OCI-LY7 (cell line): ENCODE results near the gene MMP20. TPM values are rescaled to one million over a fixed set of nuclear protein-coding genes. Genes with fewer than 3 reads are reported as not detected.

Experiments
- BruUV-seq: library from RNA; stranded (reverse); fragments of 400-500 nt; replicated peaks from 2 replicates; lab custom pipeline; 2021; lab: Mats Ljungman, UMichigan
- CTCF ChIA-PET: fragments of 300-600 bp; sonication (Branson Sonifier 250); formaldehyde crosslinking; loops from one replicate; lab custom pipeline; 2022; ENCODE audit warnings: antibody characterized with exemption; ENCODE audit not compliant: unreplicated experiment; lab: Charles Lee
- POLR2A ChIA-PET: fragments of 300-600 bp; sonication (Branson Sonifier 250); formaldehyde crosslinking; loops from one replicate; lab custom pipeline; 2022; ENCODE audit warnings: antibody characterized with exemption; lab: Charles Lee
- DNase-seq: peaks from one replicate; pipeline ENCODE4 v3.0.0-alpha.2; 2015; ENCODE audit warnings: low spot score
- H2AFZ ChIP-seq: fragments of 200-600 bp; sonication (generic), shearing (Covaris generic); 2 replicates; pipeline ENCODE4 v1.6.1; 2014; ENCODE audit warnings: mild to moderate bottlenecking, antibody characterized with exemption, low read length, moderate library complexity
- H3K27ac ChIP-seq: fragments of 200-600 bp; sonication (generic); 2 replicates; pipeline ENCODE4 v1.5.1; 2014; ENCODE audit warnings: mixed run types, low read depth, mild to moderate bottlenecking, moderate library complexity, low read length, inconsistent platforms; ENCODE audit not compliant: poor library complexity, severe bottlenecking
- H3K36me3 ChIP-seq: fragments of 200-600 bp; sonication (generic); 2 replicates; pipeline ENCODE4 v1.6.1; 2014; ENCODE audit warnings: mild to moderate bottlenecking, antibody characterized with exemption, low read length, moderate library complexity, mixed read lengths; ENCODE audit not compliant: insufficient read depth
- H3K4me1 ChIP-seq: fragments of 200-600 bp; sonication (generic); 2 replicates; pipeline ENCODE4 v1.5.1; 2014; ENCODE audit warnings: mild to moderate bottlenecking, low read length; ENCODE audit not compliant: insufficient read depth, poor library complexity, severe bottlenecking
- H3K4me2 ChIP-seq: fragments of 200-600 bp; sonication (generic); 2 replicates; pipeline ENCODE4 v1.6.1; 2014; ENCODE audit warnings: mild to moderate bottlenecking, low read length
- H3K4me3 ChIP-seq: fragments of 200-600 bp; sonication (generic); 2 replicates; pipeline ENCODE4 v1.5.1; 2014; ENCODE audit warnings: mild to moderate bottlenecking, low read depth, low read length; ENCODE audit not compliant: poor library complexity, severe bottlenecking
- H3K79me2 ChIP-seq: fragments of 200-600 bp; sonication (generic); 2 replicates; pipeline ENCODE4 v1.6.1; 2016; ENCODE audit warnings: low read depth, mild to moderate bottlenecking, low read length, moderate library complexity, mixed read lengths; ENCODE audit not compliant: insufficient read depth
- H3K9me2 ChIP-seq: fragments of 200-600 bp; sonication (generic); 2 replicates; pipeline ENCODE4 v1.6.1; 2016; ENCODE audit warnings: mild to moderate bottlenecking, low read length, mixed read lengths; ENCODE audit not compliant: insufficient read depth
- H3K9me3 ChIP-seq: fragments of 200-600 bp; sonication (generic); 2 replicates; pipeline ENCODE4 v1.6.1; 2014; ENCODE audit warnings: mild to moderate bottlenecking, mixed run types, low read length, mixed read lengths
- H4K20me1 ChIP-seq: fragments of 200-600 bp; sonication (generic); 2 replicates; pipeline ENCODE4 v1.6.1; 2014; ENCODE audit warnings: mild to moderate bottlenecking, antibody characterized with exemption, low read length, moderate library complexity, mixed read lengths; ENCODE audit not compliant: insufficient read depth
- CTCF ChIP-seq: fragments of 200-600 bp; sonication (generic); conservative IDR thresholded peaks from 2 replicates; pipeline ENCODE4 v1.5.1; 2014; ENCODE audit warnings: mild to moderate bottlenecking, antibody characterized with exemption, low read length, moderate library complexity, mixed read lengths
- EZH2phosphoT487 ChIP-seq: fragments of 200-600 bp; sonication (generic); IDR thresholded peaks from 2 replicates; pipeline ENCODE4 v1.6.1; 2018; ENCODE audit warnings: low read depth, borderline replicate concordance, mild to moderate bottlenecking, mixed run types, antibody characterized with exemption, low read length, moderate library complexity, mixed read lengths
- intact Hi-C: fragments of 100-400 bp; cut with micrococcal nuclease; formaldehyde crosslinking; loops from one replicate; pipeline ENCODE4 v1.10.0; 2022; ENCODE audit not compliant: unreplicated experiment
- total RNA-seq, 2 experiments: library from RNA; depleted of rRNA in 1 of 2; stranded (reverse); fragments of >200 nt in 1 of 2; shearing (Covaris generic) in 1 of 2; gene quantifications; 2 replicates each; pipeline ENCODE4 v1.2.3, GENCODE V29; 2014 to 2022

MMP20 gene
- total RNA-seq, 2 experiments from 2014 or later: not detected

- Histone ChIP-seq H3K4me1 (no peaks in the 10 kb centered on the region), H3K9me3 (no peaks in the 10 kb centered on the region), H2AFZ (no peak overlapping the region), H3K79me2 (no peaks in the 10 kb centered on the region), H3K4me2 (no peak overlapping the region), H4K20me1 (no peaks in the 10 kb centered on the region), H3K27ac (no peak overlapping the region), H3K9me2 (no peaks in the 10 kb centered on the region), H3K36me3 (no peaks in the 10 kb centered on the region), H3K4me3 (no peak overlapping the region)
- ChIA-PET CTCF (no interaction called here), POLR2A (interaction anchor here (0.5 to 0.6 kb wide), 2 partner anchors 15 to 626 kb away, joined by 3 read pairs; no protein-coding TSS in a partner anchor)
- BruUV-seq: no TSS peak
- TF ChIP-seq CTCF (no peak), EZH2phosphoT487 (no peak)
- intact Hi-C loops: no loop called here
- DNase-seq: no peak
Measured at GRCh38 chr11:102654761-102655160, 29.6 kb upstream of the MMP20 start.

- intact Hi-C loops: no loop called here
- H3K27ac ChIP-seq: no peak overlapping the region
Measured at GRCh38 chr11:102653744-102654291, 28.7 kb upstream of the MMP20 start.

More at GRCh38 chr11:102653744-102654291, 28.7 kb upstream of the MMP20 start:
- ChIA-PET CTCF (no interaction called here), POLR2A (interaction anchor here (0.7 kb wide), 1 partner anchor 13 kb away, joined by 4 read pairs; no protein-coding TSS in a partner anchor)
- Histone ChIP-seq H2AFZ (no peak overlapping the region), H3K9me3 (no peaks in the 10 kb centered on the region), H3K9me2 (no peaks in the 10 kb centered on the region), H3K36me3 (no peaks in the 10 kb centered on the region), H3K4me3 (no peak overlapping the region), H4K20me1 (no peaks in the 10 kb centered on the region), H3K79me2 (no peaks in the 10 kb centered on the region), H3K4me2 (no peak overlapping the region), H3K4me1 (no peaks in the 10 kb centered on the region)
- no peak for TF ChIP-seq CTCF
- TF ChIP-seq EZH2phosphoT487: no peak
- no peak for DNase-seq
- no TSS peak for BruUV-seq
